Activated gamma-delta T cell (primary cell): ENCODE results near the gene AGAP4.
"Not testable (repeated sequence)": the region's sequence is repeated elsewhere in the genome, so short reads cannot be mapped to it uniquely, and the experiment has no call there.

Experiments used
- DNase-seq: peaks from one replicate; lab custom pipeline; 2025; lab: John Stamatoyannopoulos, UW
- total RNA-seq, 2 donors: gene quantifications; one replicate each; lab custom pipeline; 2026; lab: John Stamatoyannopoulos, UW

The AGAP4 gene
- total RNA-seq, result 6.5 to 8.2 reads per million in 2 donors

DNA sequence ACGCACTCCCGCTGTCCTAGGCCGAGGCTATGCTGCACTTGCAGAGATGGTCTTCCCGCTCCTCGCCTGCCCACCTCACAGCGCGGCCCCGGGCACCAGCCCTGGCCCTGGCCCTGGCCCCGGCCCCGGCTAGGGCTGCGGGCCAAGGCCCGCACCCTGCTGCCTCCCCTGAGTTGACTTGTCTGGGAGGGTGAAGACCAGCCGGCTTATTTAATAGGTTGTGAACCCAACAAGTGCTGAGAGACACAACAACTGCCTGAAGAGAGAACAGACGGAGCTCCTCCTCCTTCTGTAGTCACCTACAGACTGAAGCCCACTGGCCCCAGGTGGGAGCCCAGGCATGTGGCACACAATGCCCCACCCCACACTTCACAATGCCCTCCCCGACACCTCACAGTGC, at the start of gene AGAP4:
Gene AGAP4 (minus strand): TSS at position 101 of the 400 bp plus-strand sequence. CDS start 153 bp downstream, outside the sequence.
- not testable (repeated sequence) for DNase-seq

DNA sequence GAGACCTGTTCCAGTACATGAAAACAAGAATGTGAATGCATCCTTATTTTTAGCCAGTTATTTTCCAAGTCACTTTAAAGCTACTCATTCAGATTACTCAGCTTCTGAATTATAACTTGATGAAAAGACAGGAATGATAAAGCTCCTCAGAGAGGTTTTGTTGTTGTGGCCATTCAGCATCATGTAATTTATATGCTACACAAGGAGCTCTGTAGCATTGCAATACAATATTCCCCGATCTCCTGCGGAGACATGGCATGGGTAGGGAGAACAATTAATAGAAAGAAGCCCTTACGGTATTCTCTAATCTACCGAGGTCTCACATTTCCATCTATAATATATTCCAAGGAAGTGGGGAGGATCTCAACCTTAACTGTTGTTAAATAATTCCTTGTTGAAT, 43.4 kb upstream of the AGAP4 start:
- not testable (repeated sequence) for DNase-seq

DNA sequence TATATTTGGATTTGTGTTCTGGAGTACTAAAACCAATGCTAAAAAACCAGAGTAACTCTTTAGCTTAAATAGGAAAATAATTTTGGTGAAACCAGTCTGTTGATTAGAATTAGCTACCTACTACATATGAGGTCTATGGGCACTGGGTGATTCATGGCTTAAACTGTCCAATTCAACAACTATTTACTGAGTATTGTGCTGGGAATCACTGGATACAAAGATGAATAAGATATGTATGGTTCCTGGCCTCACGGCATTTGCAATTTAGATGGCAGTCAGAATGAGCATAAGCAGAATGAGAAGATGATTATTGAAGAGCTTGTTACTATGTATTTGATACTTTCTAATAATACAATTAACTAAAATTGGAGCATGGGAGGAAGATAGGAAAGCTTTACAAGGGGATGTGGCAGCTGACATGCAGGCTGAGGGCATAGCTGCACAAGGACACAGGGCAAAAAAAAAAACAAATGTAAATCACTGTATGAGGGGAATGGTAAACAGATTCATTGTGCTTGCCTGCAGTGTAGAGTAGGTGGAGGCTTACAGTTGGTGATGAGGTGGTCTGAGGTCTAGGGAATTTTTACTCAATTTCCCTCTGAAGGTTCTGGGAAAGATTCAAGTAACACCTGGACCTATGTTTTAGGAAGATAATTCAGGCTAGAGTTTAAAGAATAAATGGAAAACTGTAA, 42.4 kb upstream of the AGAP4 start:
- DNase-seq, result not testable (repeated sequence)

DNA sequence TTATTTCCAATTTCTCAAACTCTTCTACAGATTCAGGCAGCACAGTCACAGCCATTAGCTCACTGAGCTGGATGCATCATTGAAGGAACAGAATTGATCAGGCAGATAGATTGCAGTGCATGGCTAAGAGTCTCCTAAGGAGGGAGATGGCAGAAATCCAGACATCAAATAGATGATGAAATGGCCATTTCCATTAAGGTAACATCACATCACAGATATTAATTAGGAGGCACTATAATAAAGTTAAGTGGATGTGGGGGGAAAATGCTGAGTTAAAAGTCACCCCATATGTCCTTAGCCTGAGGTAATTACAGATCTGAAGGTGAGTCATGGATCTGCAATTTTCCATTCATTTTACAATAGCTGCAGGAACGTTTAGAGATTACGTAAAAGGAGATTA, 35.6 kb upstream of the AGAP4 start:
- not testable (repeated sequence) for DNase-seq

DNA sequence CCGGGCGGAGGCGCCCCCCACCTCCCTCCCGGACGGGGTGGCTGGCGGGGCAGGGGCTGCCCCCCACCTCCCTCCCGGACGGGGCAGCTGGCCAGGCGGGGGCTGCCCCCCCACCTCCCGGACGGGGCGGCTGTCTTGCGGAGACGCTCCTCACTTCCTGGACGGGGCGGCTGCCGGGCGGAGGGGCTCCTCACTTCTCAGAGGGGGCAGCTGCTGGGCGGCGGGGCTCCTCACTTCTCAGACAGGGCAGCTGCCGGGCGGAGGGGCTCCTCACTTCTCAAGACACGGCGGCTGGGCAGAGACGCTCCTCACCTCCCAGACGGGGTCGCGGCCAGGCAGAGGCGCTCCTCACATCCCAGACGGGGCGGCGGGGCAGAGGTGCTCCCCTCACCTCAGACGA, 18.1 kb upstream of the AGAP4 start:
- peak; percentile 10 for DNase-seq

DNA sequence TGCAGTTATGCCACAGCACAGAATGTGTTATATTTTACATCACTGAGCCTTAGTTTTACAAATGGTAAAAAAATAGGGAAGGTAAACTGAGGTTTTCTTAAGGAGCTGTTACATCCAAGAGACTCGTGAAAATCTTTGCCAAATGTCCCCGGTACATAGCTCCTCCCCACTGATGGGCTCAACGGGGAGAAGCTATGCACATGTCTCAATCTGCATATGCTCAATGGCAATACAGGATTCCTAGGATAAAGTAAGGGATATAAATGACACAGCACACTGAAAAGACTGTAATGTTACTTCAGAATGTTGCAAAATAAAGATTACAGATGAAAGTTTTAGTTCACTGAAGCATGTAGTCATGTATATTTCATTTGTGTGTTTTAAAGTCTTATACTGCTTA, 17.0 kb upstream of the AGAP4 start:
- DNase-seq, result not testable (repeated sequence)

DNA sequence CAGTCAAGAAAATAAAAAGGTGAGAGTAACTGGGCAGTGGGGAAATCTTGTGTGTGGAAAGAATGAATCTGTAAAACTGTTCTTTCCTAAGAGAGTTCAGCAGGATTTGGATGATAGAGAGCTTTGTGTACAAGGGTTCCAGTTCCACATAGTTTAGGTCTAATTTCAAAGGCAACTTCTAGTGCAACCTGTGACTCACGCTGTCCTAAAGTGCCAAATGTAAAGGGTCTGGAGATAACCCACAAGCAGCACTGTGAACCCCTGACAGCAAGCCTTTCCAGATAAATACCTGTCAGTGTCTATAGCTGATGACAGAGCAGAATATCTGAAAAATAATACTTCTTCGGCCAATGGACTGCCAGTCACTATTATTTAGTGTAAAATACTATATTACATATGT, 16.3 kb upstream of the AGAP4 start:
- not testable (repeated sequence) for DNase-seq

DNA sequence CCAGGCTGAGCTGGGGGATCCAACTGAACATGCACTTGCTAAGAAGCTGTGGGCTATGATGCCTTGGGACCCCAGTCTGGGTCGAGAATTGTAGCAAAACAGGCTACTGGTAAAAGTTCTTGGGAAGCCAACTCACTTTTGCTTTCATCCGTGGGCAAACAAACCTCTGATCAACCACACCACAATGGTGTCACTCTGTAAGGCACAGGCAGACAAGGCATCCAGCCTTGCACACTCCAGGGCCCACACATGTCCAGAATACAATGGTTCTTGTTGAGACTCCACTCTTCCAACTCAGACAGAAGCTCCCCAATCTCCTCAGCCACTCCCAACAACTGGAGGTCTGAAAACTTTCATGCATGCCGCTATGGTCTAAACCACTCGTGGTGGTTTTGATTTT, 10.6 kb upstream of the AGAP4 start:
- not testable (repeated sequence) for DNase-seq

DNA sequence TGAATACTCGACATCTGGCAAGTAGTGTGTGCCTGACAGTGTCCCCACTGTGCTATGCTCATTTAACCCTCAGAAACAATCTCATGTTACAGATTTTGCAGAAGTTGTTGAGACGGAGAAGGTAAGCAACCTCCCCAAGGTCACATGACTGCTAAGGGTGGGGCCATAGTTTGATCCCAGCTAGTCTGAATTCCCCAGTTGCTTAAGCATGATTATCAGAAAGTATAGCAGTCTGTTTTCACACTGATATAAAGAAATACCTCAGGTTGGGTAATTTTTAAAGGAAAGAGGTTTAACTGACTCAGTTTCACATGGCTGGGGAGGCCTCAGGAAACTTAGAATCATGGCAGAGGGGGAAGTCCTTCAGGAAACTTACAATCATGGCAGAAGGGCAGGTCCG, 1.2 kb upstream of the AGAP4 start:
- DNase-seq, result not testable (repeated sequence)

DNA sequence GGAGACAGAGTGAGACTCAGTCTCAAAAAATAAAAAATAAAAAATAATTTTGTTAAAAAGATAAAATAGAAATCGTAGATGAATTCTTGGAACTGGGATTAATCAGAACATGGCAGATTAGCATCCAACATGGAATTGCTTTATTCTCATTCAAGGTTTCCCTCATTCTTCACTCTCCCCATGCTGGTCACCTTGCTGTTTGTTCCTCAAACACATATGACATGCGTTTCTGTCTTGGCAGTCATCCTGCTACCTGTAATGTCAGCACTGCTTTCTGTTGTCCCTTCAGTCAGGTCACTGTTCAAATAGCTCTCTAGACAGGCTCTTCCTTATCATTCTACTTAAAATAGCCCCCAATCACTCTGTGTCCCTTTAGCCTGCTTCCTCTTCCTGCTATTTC, 24.4 kb downstream of the AGAP4 start:
- DNase-seq, result not testable (repeated sequence)

DNA sequence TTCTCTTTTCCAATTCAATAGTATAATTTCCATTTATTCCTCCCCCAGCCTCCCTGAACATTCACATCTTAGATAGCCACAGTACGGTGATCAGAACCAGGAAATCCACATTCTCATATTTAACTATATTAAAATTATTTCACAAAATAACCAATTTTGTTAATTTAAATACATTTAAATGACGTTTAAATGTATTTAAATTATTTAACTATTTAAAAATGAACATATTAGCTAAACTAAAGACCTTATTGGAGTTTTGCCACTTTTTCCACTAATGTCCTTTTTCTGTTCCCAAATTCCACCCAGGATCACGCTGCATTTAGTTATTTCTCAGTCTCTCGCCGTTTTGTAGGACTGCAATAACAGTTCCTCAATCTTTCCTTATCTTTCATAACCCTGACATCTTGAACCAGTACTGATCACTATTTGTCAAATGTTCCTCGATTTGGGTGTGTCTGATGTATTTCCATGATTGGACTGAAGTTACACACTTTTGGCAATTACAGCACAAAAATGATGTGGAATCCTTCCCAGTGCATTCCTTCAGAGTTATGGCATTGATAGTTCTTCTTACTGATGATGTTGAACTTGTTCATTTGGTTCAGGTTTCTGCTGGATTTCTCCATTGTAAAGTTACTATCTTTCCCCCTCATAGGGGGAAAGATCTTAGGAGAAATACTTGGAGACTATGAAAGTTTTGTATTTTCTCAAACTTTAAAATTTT, 27.0 kb downstream of the AGAP4 start:
- DNase-seq, result not testable (repeated sequence)

DNA sequence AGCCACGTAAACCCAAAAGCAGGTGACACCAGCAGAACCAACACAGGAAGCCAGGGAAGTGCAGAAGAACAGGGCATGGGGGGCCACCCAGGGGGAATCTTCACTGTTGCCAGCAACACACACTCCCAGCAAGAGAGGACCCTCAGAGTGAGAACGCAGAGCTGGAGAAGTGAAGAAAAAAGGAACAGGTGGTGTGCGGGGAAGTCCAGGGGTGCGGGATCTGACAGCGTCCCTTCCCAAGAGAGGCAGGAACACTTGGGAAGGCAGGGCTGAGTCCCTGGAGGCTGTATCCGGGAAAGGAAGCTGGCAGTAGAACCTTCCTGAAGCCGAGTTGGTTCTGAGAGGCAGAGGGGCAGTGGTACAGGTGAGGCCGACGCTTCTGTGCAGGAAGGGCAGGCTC, 27.7 kb downstream of the AGAP4 start:
- DNase-seq, result no peak

DNA sequence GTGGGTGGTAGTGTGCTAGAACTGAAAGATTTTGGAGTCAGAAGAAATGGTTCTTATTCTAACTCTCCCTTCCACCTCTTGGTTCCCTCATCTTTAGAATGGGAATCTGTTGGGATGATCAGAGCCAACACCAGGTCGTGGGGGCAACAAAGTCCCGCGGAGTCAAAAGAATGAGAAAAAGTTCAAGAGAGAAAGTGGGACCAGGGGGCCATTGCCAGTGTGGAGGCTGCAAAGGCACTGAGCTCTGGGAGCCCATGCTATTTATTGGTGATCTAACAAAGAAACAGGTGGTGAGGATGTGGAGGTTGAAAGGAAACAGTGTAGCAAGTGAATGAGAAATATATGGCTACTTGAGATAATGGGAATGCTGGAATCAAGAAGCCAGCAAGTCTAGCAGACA, 29.4 kb downstream of the AGAP4 start:
- no peak for DNase-seq

DNA sequence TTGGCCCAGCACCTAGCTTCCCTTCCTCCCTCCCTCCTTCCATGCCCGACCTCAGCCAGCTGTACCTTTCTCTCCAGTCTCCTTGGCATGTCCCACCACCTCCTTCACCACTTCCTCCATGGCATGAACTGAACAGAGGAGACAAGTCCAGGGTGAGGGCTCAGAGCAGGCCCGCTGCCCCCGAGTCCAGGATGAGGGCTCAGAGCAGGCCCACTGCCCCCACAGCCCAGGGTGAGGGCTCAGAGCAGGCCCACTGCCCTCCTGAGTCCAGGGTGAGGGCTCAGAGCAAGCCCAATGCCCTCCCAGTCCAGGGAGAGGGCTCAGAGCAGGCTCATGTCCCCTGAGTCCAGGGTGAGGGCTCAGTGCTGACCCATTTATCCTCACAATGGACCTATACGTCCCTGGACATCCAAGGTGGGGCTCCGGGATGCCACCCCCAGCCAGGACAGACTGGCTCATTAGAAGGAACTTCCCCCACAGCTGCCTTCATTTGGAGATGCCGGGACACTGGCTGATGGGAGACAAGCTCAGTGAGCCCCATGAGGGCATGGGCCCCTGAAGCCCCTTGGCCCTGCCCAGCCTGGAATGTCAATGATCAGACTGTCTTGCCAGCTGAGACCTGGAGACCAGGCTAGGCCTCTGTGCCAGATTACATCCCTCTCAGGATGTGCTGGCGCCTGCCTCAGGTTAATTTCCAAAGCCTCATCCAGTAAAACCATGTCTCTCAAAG, 30.0 kb downstream of the AGAP4 start:
- DNase-seq, result no peak

DNA sequence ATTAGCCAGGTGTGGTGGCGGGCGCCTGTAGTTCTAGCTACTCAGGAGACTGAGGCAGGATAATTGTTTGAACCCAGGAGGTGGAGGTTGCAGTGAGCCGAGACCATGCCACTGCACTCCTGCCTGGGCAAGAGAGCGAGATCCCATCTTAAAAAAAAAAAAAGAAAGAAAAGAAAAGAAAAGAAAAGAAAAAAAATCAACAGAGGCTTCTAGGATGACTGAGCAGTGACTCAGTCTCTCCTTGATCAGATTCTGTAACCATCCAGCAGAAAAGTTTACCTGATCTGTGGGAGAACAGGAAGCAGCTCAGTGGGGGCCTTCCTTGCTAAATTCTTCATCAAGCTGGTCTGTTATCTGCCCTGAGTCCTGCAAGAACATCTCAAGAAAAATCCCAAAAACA, 33.2 kb downstream of the AGAP4 start:
- not testable (repeated sequence) for DNase-seq

DNA sequence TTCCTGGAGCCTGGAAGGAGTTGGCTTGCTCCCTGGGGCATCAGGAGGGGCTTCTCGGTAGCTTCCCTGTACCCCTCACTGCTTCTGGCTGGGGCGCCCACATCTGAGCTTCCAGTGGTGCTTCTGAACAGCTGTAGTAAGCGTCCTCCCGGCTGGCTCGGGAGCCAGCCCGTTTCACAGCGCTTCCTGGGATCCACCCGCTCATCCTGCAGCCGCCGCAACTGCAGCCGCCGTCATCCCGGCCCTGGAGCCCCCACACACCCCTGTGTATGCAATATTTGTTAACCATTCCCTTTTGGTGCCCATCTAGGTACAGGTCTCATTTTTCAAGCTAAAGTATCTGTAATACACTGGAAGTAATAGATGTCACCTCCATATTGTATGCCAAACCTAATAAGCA, 34.3 kb downstream of the AGAP4 start:
- DNase-seq, result not testable (repeated sequence)

DNA sequence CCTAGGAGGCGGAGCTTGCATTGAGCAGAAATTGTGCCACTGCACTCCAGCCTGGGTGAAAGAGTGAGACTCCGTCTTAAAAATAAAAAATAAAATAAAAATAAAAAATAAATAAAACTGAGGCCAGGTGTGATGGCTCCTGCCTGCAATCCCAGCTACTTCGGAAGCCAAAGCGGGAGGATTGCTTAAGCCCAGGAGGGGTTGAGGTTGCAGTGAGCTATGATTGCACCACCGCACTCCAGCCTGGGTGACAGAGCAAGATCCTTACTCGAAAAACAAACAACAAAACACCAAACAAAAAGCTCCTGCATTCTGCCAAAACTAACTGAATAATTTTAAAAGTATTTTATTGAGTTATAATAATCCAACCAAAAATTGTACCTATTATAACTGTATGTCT, 36.2 kb downstream of the AGAP4 start:
- DNase-seq, result no peak

DNA sequence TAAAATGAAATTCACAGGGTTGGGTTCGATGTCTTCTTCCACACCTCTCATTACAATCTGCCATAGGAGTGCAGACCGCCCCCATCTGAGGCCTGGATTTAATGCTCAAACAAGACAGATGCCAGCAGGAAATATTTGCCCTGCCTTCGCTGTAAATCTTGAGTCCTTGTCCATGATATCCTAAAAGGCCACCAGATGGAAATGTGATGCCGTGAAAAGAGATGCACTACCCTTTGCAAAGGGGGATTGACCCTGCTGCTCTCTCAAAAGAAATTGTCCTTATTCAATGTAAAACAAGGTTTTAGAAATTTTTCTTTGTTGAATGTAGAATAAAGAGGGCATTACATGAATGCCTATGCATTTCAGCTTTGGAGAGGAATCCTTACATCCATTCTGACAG, 37.5 kb downstream of the AGAP4 start:
- DNase-seq, result no peak

DNA sequence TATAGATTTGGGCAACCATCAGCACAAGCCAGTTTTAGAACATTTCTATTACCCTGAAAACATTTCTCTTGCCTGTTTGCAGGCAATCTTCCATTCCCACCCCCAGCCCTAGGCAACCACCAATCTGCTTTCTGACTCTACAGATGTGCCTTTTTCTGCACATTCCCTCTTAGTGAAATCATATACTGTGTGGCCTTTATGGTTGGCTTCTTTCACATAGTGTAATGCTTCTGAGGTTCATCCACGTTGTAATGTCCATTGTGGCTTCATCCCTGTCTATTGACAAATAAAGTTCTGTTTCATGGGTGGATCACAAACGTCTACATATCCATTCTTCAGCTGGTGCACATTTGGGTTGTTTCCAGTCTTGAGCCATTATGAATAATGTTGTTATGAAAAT, 42.3 kb downstream of the AGAP4 start:
- not testable (repeated sequence) for DNase-seq

DNA sequence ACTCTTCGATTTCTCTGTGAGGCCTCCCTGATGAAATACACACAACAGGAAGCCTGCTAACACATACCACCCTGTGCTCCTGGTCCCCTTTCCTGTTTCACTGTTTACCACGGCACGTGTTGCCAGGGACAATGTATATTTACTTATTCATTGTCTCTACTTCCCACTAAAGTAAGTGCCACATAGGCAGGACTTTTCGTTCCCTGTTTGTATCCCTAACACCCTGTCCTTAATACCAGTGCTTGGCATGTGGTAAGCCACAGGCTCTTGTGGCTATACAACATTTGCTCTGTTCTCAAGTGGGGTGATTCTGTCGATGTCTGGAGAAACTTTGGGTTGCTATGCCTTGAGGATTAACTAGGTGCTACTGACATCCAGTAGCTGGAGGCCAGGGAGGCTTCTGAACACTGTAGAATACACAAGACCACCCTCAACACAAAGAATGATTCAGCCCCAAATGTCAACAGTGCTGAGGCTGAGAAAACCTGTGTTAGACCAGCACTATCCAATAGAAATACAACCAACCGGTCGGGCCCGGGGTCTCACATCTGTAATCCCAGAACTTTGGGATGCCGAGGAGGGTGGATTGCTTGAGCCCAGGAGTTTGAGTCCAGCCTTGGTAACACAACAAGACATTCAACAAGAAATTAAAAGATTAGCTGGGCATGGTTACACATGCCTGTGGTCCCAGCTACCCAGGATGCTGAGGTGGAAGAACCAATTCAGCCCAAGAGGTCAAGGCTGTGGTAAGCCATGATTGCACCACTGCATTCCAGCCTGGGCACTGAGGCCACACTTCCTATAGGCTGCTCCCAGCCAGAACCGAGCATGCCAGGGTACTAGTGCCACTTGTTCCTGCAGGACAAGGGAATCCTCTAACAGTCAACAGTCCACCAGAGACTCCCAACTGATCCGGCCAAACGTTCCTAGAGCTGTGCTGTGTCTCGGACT, 44.0 kb downstream of the AGAP4 start:
- not testable (repeated sequence) for DNase-seq

DNA sequence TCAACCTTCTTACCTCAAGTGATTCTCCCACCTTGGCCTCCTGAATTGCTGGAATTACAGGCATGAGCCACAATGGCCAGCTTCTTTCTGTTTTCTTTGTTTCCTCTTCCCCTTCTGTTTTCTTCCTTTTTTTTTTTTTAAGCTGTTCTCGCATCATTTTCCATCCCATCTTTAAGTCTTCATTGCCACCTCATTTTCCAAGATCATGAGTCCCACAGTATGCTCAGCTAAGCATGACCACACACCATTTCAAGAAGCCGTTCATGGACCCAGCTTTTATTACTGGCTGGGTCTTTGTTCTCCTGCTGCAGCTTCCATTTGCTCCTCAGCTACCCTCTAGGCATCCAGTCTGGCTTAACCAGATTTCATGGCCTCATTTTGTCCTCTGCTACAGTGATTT, 52.5 kb downstream of the AGAP4 start:
- DNase-seq, result not testable (repeated sequence)
